Measurements from ENCODE around the gene KIAA1191.
A peak's percentile ranks its signal among the peaks of the same experiment; 100 is the strongest.

KIAA1191 gene

DNA sequence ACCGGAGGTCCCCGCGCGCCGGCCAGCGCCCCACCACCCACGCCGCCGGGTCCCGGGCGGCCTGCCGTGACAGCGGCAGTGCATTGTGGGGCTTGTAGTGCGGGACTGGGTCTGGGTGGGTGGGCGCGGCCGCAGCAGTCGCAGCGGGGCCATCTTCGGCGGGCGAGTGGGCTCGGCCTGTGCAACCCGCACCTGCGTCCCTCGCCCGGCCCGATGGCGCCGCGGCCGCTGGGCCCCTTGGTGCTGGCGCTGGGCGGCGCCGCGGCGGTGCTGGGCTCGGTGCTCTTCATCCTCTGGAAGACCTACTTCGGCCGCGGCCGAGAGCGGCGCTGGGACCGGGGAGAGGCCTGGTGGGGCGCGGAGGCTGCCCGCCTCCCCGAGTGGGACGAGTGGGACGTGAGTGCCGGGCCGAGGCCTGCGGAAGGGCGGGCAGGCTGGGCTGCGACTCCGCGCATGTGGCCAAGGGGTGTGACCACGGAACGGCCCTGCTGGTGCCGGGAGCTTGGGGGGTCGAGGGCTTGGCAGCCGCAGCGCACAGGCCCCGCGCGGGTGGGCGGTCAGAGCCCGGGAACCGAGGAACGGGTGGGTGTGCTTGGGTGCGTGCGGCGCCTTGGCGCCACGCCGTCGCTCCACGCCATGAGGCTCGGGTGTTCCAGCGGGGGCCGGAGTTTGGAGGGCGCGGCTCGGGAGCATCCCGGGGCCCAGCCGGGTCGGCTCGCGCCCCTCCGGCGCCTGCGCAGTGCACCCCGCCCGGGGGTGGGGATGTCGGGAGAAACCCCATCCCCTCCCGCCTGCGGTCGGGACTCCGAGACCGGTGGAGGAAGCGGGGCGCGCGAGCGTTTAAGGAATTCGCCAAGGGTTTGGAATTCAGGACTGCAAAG is 4.0 kb upstream of the KIAA1191 start, which contains the start of gene ARL10:
Gene ARL10, plus strand, starts transcription at position 137 of the 881 bp plus-strand sequence. Its CDS starts 77 bp downstream, at position 214.
- peak within 1 kb of the TSS; percentile 93 for H3K4me3 ChIP-seq
- H4K20me1 ChIP-seq, result peaks cover 12% of the 10 kb centered on the region
- H3K27me3 ChIP-seq, result peaks cover 38% of the 10 kb centered on the region
- peak within 1 kb of the TSS; percentile 73 for H3K27ac ChIP-seq
- H3K4me1 ChIP-seq, result peaks cover 46% of the 10 kb centered on the region
- peak within 1 kb of the TSS; percentile 94 for H3K4me2 ChIP-seq
- no peak for TF ChIP-seq Cebpa-rat (IDR thresholded peaks at IDR 0.05)
- H3K36me3 ChIP-seq, result peaks cover 32% of the 10 kb centered on the region
- H3K9me3 ChIP-seq, result no peaks in the 10 kb centered on the region
- H3K9ac ChIP-seq, result peak within 1 kb of the TSS; percentile 82

DNA sequence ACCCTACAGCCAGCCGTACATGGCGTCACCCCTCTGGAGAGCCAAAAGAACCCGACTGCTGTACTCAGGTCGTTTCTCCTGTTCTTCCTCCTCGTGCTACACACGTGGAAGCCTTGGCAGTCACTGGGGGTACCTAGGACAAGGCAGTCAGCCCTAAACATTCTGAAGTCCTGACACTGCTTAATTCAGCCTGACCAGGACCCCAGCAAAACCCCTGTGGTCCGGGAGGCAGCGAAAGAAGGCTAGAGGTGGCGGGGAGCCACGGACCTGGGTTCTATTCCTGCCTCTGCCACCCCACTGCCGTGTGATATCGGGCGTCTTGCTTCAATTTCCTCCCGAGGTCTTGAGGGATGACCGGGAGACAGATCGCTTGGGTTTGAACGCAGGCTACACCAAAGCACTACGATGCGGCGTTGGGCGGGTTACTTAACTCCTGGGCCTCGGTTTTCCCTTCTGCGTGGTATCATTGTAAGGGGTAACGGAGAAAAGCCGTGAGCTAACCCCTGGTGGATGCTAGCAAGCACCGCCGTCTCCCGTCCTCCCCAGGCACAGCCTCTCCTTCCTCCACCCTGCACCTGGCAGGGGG is 3.3 kb upstream of the KIAA1191 start:
- peaks cover 19% of the 10 kb centered on the region for H4K20me1 ChIP-seq
- H3K27me3 ChIP-seq, result peaks cover 38% of the 10 kb centered on the region
- TF ChIP-seq Cebpa-rat (IDR thresholded peaks at IDR 0.05), result no peak
- peaks cover 25% of the 10 kb centered on the region for H3K36me3 ChIP-seq
- H3K4me3 ChIP-seq, result peak overlapping the region; percentile 93
- H3K4me1 ChIP-seq, result peaks cover 54% of the 10 kb centered on the region
- peak overlapping the region; percentile 73 for H3K27ac ChIP-seq
- H3K9ac ChIP-seq, result peak overlapping the region; percentile 82
- H3K9me3 ChIP-seq, result no peaks in the 10 kb centered on the region
- peak overlapping the region; percentile 94 for H3K4me2 ChIP-seq

DNA sequence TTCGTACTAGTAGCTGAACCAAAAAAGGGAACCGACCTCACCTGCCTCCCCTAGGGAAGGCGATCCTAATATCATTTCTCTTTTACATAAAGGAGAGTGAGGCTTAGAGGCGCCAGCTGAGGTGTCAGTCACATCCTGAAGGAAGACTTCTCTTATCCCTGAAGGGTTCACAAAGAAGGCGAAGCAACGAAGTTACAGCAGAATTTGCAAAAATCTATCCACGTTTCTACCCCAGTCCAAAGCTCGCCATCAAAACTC is 598 bp upstream of the KIAA1191 start:
- H3K36me3 ChIP-seq, result peaks cover 23% of the 10 kb centered on the region

DNA sequence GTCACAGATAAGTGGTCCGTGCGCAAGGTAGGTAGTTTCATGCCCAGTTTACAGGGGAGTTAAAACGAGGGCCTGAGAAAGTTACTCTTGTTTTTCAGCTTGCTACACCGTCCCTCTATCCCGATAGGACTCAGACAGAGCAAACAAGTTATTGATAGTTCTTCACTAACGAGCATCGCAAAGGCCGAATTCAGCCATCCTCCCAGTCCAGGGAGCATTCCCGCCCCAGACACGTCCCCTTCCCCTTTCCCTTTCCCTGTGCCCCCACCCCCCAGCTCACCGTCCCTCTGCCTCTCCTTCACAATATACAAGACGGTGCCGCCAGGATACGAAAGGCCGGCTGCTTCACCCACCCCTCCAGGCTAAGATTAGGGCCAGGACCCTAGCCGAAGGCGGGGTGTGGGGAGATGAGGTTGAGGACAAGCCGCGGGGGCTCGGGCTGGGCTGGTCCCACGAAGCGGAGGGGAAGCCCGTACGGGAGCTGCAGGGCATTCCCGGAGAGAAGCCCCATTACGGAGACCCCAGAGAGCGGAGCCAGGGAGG is 599 bp downstream of the KIAA1191 start:
- Histone ChIP-seq H4K20me1 (peaks cover 51% of the 10 kb centered on the region), H3K27ac (peak overlapping the region; percentile 88)

More for the DNA sequence above, 598 bp upstream of the KIAA1191 start:
- Histone ChIP-seq H3K4me3 (peak overlapping the region; percentile 97), H3K9ac (peak overlapping the region; percentile 95; the same call in 1 of the 2 replicates), H3K27ac (peak overlapping the region; percentile 60), H3K27me3 (peaks cover 34% of the 10 kb centered on the region), H4K20me1 (peaks cover 40% of the 10 kb centered on the region), H3K9me3 (no peaks in the 10 kb centered on the region), H3K4me2 (peak overlapping the region; percentile 96), H3K4me1 (peaks cover 52% of the 10 kb centered on the region)
- TF ChIP-seq Cebpa-rat (IDR thresholded peaks at IDR 0.05), result no peak

GRCh38 chr5:176359658-176360057 is 1.9 kb downstream of the KIAA1191 start:
- TF ChIP-seq Cebpa-rat (IDR thresholded peaks at IDR 0.05), result no peak
- no peak overlapping the region for H3K4me3 ChIP-seq
- peak overlapping the region; percentile 96 for H3K4me2 ChIP-seq
- peaks cover 64% of the 10 kb centered on the region for H4K20me1 ChIP-seq
- no peaks in the 10 kb centered on the region for H3K9me3 ChIP-seq
- no peak overlapping the region for H3K9ac ChIP-seq
- peaks cover 9% of the 10 kb centered on the region; the same call in 1 of the 2 replicates for H3K27me3 ChIP-seq
- peaks cover 48% of the 10 kb centered on the region for H3K36me3 ChIP-seq
- H3K4me1 ChIP-seq, result peaks cover 34% of the 10 kb centered on the region
- H3K27ac ChIP-seq, result no peak overlapping the region

More for the DNA sequence above, 599 bp downstream of the KIAA1191 start:
- Histone ChIP-seq H3K27me3 (peaks cover 22% of the 10 kb centered on the region), H3K36me3 (peaks cover 35% of the 10 kb centered on the region), H3K9me3 (no peaks in the 10 kb centered on the region), H3K9ac (peak overlapping the region; percentile 95), H3K4me1 (peaks cover 40% of the 10 kb centered on the region), H3K4me2 (peak overlapping the region; percentile 96), H3K4me3 (peak overlapping the region; percentile 97)
- TF ChIP-seq Cebpa-rat (IDR thresholded peaks at IDR 0.05), result no peak

- no peak overlapping the region for H3K9ac ChIP-seq
- H3K4me3 ChIP-seq, result no peak overlapping the region
- peaks cover 22% of the 10 kb centered on the region for H3K4me1 ChIP-seq
- no peak for TF ChIP-seq Cebpa-rat (IDR thresholded peaks at IDR 0.05)
- H3K27me3 ChIP-seq, result no peaks in the 10 kb centered on the region
- H3K27ac ChIP-seq, result no peak overlapping the region
- H3K36me3 ChIP-seq, result peaks cover 83% of the 10 kb centered on the region
- H4K20me1 ChIP-seq, result peaks cover 98% of the 10 kb centered on the region
- no peaks in the 10 kb centered on the region for H3K9me3 ChIP-seq
- no peak overlapping the region for H3K4me2 ChIP-seq
Observed at GRCh38 chr5:176356179-176356566, 5.4 kb downstream of the KIAA1191 start.

DNA sequence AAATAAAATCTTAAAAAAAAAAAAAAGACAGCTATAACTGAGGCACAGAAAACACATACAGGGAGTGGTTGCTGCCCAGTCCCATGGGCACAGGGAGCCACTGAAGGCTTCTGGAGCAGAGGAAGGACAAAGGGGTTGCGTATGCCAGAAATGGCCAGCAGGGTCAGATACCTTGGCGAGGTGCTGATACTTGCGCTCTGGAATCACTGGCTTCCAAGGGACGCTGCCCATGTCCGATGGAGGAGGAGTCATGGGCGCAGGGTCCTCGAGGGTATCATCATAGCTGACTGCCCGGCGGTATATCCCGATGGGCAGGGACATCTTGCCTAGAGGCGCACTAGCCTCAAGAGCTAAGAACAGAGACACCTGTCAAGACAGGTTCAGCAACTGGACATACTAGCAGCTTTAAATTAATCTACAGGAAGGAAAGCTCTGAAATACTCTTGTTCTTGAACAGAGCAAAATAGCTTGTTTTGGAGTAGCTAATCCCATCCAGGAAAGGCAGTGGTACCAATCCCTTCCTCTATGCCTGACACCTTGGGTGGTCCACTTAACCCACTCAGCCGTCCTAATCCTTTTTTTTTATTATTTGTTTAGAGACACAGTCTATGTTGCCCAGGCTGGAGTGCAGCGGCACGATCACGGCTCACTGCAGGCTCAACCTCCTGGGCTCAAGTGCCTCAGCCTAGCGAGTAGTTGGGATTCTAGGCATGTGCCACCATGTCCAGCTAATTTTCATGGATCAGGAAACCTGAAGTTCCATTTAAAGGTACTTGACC is 6.0 kb downstream of the KIAA1191 start:
- H3K36me3 ChIP-seq, result peaks cover 89% of the 10 kb centered on the region
- H3K4me3 ChIP-seq, result no peak overlapping the region
- peaks cover 98% of the 10 kb centered on the region for H4K20me1 ChIP-seq
- H3K27ac ChIP-seq, result no peak overlapping the region
- no peaks in the 10 kb centered on the region for H3K9me3 ChIP-seq
- TF ChIP-seq Cebpa-rat (IDR thresholded peaks at IDR 0.05), result no peak
- H3K4me2 ChIP-seq, result no peak overlapping the region
- no peaks in the 10 kb centered on the region for H3K27me3 ChIP-seq
- peaks cover 20% of the 10 kb centered on the region for H3K4me1 ChIP-seq
- H3K9ac ChIP-seq, result no peak overlapping the region

DNA sequence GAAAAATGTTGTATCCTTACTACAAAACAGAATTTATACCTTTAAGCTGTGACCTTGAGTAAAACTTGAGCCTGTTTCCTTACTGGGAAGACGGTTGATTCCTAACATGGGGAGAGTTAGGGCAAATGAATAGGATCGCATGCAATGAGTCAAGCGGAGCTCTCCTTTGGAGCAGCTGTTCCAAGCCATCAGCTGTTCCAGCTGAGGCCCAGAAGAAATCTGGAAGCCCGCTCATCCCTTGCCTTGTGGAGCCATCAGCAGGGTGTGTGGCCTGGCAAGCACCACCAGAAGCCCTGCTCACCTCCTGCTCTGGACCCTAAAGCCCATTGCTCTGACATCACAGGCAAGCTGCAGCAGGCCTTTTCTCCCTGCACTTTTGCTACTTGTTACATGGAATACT is 8.0 kb downstream of the KIAA1191 start:
- no peaks in the 10 kb centered on the region for H3K9me3 ChIP-seq
- no peaks in the 10 kb centered on the region for H3K27me3 ChIP-seq
- H3K4me2 ChIP-seq, result no peak overlapping the region
- peaks cover 100% of the 10 kb centered on the region for H3K36me3 ChIP-seq
- no peak for TF ChIP-seq Cebpa-rat (IDR thresholded peaks at IDR 0.05)
- no peak overlapping the region for H3K9ac ChIP-seq
- peaks cover 7% of the 10 kb centered on the region; the same call in 1 of the 2 replicates for H3K4me1 ChIP-seq
- H4K20me1 ChIP-seq, result peaks cover 100% of the 10 kb centered on the region
- no peak overlapping the region for H3K4me3 ChIP-seq
- no peak overlapping the region for H3K27ac ChIP-seq

- TF ChIP-seq Cebpa-rat (IDR thresholded peaks at IDR 0.05), result no peak
- Histone ChIP-seq H4K20me1 (peaks cover 95% of the 10 kb centered on the region), H3K4me3 (no peak overlapping the region), H3K4me1 (peaks cover 7% of the 10 kb centered on the region; the same call in 1 of the 2 replicates), H3K4me2 (no peak overlapping the region), H3K9ac (no peak overlapping the region), H3K9me3 (no peaks in the 10 kb centered on the region), H3K27me3 (no peaks in the 10 kb centered on the region), H3K27ac (no peak overlapping the region), H3K36me3 (peaks cover 100% of the 10 kb centered on the region)
Observed at GRCh38 chr5:176352116-176352878, 9.3 kb downstream of the KIAA1191 start.

Measured in BLaER1 (cell line).